ENCODE results near the gene SORL1.

SORL1 gene

DNA sequence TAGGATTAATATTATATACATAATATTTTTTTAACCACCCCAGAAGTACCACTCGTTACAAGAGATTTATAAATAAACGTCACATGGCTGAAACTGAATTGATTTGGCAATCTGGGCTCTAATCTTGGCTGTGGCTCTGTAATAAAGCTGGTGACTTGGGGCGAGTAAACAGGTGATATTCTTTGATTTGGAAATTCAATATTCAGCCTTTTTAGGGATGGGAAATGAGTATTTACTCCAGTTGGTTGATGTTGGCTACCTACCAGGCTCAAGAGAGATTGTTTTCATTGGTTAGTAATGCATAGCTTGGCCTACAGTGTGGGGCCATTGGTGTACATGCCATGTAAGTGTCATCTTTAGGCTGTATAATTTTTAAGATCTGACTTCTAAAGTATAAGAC lies 118.3 kb downstream of the SORL1 start:
- no peak for DNase-seq

DNA sequence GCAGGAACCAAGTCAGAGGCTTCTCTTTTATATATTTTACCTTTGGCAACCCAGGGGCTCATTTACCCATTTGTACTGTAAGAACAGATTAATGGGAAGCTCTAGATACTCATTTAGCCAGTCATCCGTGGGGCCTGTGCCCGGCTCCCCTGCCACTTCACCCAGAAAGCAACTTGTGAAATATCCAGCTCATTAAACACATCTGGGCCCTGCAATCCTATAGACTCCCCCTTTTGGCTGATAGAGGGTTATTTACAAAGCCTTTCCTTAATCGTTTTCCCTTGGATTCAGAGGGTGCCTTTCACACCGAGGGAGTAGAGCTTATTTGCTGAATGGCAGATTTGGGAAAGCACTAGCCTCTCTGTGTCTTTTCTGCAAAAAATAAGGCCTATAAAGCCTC lies 119.4 kb downstream of the SORL1 start:
- DNase-seq: no peak

DNA sequence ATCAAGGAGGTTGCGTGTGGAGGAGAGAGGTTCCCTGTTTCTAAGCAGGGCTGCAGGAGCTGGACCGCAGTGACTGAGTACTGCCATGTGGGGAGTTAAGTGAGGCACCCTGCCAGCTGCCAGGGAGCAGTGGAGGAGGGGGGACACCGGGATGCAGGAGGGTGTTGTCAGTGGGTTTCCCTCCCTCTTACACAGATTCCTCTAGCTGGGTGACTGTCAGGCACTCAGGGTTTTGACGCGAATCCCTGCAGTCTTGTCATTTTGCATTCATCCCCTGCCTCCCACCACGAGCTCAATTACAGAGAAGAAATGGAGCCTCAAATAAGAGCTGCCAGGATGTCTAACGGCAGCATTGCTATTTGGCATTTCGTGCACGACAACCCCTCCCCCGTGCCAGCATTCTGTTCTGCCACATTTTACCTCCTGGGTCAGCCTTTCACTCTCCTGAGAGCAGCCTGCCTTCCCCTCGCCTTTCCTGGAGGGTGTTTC lies 120.5 kb downstream of the SORL1 start:
- no peak for DNase-seq

DNA sequence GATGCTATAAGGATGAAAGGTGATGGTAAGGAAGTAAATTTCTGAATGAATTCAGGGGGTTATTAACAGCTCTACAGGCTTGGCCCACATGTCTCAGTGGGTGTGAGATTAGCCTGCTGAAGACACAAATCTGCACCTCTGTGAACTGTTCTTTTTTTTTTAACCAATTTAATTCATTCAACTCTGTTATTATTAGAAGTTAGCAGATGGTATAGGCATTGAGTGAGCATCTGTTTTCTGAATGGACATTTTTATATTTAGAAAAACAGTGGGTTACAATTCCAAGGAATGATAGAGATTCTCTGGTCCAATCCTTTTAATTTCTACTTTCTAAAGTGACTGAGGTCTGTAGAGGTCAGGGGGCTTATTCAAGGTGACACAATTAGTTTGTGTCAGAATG lies 122.7 kb downstream of the SORL1 start:
- DNase-seq: no peak

DNA sequence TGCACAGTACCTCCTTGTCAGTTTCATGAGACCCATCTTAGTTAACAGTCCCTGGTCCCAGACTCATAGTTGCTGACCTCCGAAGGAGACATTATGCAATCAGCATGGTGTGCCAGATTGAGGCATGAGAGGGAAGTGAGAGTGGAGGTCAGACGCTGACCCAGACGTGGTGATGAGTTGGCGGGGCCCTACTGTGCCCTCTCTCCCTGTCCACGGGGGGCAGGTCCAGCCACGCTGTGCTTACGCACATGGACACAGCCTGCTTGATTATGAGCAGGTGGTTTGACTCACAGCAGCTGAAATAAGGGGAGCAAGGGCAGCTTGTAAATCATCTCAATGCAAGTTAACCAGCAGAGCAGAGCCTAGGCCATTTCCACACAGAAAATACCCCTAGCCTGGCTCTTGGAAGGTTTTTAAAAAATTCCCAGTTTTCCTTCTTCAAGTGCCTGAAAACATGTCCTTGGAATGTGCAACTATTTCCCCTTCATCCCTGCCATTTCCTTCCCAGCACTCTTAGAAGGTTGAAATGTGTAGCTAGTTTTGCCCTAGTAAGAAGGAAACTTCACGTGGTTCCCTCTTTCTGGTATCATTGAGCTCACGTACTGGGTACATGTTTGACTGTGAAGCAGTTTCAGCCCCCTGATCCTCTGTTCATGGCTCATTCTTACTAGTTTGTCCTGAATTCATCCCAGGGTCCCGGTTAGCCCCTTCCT lies 123.3 kb downstream of the SORL1 start:
- no peak for DNase-seq

DNA sequence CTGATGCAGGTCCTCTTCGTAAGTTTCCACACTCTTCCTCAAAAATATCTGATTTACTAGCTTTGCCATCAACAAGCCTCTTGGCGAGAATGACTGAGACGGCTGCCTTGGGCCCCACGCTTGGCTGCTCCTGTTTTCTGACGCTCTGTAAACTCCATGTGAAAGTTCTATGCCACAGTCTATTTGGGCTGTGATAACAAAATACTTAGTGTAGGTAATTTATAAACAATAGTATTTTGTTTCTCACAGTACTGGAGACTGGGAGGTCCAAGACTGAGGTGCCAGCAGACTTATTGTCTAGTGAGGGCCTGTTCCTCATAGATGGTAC lies 123.8 kb downstream of the SORL1 start:
- DNase-seq: no peak

DNA sequence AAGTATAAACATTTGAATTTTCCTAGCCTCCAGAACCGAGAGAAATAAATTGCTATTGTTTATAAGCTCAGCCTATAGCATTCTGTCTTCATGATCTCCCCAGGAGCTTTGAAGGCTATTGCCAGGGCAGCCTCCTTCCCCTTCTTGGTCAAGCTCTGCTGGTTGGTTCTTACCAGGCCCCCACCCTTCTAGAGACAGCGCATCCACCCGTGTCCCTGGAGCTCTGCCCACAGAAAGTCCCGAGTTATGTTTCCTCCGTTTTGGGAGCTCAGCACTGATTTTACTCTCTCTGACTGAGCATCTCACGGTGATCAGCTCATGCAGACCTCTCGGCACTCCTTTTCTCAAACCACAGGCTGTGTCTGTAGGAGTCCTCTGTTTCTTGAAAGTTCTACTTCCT lies 124.4 kb downstream of the SORL1 start:
- no peak for DNase-seq

DNA sequence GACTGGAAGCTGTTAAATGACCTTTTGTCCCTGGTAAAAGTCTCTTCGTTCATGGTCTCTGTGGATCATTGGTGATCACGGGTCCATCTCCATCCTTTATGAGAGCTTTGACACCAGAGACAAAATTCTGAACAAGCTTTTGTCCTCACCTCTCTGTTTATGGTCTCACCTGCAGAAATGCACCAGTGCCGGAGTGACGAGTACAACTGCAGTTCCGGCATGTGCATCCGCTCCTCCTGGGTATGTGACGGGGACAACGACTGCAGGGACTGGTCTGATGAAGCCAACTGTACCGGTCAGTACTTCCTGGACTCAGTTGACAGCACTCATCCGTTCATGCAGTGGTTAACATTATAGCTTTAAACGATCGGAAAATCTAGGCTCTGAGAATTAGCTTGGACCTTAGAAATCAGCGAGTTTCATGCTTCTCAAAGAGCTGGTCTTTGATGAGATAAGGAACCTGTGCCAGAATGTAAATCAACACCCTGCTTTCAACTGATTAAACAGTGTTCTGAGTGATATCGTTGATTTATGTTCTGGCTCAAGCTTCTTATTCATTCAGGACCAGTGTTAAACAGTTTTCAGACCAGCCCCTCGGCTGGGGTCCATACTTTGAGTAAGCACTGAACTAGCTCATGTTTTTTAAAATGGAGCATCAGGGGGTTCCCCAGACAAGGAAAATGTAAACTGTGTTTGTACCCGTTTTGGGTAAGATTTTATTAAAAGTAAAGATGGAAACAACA lies 125.2 kb downstream of the SORL1 start:
- no peak for DNase-seq

DNA sequence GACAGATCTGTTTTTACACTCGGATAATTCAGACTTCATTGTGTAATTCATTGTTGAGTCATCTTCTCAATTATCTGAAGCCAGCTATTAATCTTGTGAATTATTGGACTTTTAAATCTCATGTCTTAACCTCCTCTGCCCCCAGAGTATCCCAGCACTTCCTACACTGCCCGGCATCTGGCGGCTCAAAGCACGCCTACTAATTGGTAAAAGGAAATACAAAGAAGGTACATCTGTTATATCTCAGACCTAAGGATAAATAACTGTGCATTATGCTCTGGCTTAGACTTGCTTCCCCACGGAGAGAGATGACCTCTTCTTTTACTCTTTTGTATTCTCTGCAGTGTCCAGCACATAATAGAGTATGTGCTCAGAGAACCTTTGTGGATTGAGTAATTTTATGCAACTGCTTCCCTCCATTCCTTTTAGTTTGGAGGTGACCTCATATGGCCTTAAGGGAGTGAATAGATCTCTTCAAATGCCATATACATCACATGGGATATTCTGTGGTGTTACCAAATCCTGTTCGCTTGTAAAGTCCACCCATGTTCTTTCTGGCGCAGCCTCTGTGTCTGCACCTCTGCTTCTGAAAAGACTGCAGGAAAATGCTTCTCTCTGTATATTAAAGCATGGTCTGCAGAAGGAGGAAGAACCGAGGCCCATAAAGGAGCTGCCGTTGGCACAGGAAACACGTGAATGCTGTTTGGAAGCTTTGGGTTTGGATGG lies 126.3 kb downstream of the SORL1 start:
- no peak for DNase-seq

DNA sequence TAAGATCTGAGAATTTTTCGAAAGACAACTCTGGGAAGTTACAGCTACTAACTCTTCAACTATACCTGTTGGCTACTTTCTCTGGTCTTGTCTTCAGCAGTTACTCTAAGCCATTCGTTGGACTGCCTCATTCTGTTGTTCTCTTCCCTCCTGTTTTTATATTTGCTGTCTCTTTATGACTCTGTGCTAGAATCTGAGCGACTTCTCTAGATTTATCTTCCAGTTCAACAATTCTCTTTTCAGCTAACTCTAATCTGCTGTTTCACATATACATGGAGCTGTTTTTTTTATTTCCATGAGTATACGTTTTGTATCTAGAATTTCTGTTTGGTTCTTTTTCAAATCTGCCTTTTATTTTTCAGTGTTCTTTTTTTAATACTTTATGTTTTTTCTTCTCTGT lies 128.0 kb downstream of the SORL1 start:
- DNase-seq: no peak

DNA sequence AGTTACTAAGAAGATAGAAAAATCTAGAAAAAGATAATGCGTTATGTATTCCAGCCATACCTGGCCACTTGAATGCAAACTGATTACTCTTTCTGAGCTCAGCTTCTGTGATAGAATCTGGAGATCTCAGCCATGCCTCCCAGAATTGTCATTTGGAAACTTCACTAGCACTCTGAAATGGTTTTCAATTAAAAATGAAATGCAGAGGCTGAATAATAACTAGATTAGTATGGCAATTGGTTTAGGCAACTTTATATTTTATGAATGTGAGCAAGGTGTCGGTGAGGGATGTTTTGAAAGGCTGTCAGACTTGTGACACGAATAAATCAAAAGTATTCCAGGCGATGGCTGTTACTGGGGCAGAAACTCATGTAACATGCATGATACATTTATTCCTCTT lies 129.5 kb downstream of the SORL1 start:
- no peak for DNase-seq

DNA sequence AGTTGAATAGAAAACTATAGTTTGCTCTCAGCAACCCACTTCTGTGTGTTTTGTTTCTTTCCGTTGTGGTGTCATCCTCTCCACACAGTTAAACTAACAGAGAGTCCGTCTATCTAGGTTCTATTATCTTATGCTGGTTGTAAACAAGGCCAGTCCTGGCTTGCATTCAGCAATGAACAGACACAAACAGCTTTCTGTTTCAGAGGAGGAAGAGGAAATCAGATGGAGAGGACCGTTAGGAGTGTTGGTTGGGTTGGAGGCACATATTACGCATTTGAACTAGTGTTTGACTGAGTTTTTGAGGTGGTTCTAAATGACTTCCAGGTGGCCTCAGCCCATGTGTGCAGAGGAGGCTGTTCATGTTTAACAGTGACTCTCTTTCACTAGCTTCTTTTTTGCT lies 130.2 kb downstream of the SORL1 start:
- no peak for DNase-seq

DNA sequence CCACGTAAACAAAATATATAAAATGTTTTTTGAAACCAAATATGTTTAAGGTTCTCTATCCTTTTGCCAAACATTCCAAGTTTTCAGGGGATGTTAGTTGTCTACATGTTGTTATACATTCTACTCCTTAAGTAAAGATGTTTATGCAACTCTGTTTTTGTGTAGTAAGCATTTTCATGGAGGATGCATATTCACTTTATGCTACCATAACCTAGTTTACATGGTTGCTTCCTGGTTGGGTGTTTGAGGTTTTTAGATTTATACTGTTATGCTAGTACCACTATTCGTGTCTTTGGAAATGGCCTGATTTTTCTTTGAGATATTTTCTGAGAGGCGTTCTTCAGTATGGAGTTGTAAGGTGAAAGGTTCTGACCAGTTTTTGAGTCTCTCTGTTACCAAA lies 131.7 kb downstream of the SORL1 start:
- no peak for DNase-seq

DNA sequence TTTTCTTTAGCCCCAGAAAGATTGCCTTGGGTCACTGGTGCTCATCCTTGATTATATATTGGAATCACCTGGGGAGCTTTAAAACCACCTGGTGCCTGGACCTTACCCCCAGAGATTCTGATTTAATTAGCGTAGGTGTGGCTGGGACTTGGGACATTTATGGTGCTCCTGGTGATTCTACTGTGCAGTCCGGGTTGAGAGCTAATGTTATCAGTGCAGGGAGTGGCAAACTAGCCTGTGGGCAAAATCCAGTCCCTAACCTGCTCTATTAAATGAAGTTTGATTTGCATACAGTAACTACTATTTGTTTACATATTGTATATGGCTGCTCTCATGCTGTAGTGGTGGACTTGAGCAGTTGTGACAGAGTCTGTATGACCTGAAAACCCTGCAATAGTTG lies 134.6 kb downstream of the SORL1 start:
- no peak for DNase-seq

DNA sequence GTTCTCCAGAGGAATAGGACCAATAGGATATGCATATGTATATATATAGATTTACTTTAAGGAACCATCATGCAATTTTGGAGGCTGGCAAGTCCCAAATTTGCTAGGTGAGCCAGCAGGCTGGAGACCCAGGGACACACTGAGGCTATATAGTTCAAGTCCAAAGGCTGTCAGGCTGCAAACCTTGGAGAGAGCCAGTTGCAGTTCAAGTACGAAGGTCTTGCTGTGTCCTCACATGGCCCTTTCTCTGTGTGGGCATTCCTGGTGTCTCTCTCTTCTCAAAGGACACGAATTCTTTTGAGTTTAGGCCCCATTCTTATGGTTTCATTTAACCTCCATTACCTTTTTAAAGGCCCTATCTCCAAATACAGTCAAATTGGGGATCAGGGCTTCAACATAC lies 135.1 kb downstream of the SORL1 start:
- DNase-seq: no peak

DNA sequence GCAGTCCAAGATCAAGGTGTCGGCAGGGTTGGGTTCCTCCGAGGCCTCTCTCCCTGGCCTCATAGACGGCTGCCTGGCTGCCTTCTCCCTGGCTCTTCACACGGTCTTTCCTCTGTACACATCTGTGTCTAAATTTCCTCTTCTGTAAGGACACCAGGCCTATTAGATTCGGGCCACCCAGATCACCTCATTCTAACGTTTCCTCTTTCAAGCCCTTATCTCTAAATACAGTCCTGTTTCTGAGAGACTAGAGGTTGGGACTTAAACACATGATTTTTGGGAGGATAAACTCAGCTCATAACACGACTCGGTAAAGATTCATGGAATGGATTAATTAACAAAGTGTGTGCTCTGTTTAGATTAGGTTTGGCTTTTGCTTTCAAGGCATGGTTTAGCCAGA lies 136.6 kb downstream of the SORL1 start:
- DNase-seq: no peak

DNA sequence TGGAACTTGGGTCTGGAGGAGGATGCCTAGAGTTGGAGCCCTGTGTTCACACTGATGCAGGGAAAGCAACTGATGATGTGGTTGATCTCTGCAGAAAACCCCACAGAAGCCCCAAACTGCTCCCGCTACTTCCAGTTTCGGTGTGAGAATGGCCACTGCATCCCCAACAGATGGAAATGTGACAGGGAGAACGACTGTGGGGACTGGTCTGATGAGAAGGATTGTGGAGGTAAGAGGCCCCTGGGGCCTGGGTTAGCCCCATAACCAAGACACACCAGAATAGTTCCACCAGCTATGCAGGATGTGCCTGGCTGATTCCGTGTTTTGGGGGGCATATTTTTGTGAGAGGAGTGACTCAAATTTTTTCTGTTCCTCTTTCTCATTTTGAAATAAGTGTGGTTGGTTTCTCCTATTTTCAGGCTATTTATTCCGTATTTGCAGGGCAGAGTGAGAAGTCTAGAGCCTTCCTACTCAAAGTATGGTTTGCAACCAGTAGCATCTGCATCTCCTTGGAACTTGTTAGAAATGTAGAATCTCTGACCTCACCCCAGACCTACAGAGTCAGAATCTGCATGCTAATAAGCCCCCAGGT lies 137.9 kb downstream of the SORL1 start:
- DNase-seq: no peak

DNA sequence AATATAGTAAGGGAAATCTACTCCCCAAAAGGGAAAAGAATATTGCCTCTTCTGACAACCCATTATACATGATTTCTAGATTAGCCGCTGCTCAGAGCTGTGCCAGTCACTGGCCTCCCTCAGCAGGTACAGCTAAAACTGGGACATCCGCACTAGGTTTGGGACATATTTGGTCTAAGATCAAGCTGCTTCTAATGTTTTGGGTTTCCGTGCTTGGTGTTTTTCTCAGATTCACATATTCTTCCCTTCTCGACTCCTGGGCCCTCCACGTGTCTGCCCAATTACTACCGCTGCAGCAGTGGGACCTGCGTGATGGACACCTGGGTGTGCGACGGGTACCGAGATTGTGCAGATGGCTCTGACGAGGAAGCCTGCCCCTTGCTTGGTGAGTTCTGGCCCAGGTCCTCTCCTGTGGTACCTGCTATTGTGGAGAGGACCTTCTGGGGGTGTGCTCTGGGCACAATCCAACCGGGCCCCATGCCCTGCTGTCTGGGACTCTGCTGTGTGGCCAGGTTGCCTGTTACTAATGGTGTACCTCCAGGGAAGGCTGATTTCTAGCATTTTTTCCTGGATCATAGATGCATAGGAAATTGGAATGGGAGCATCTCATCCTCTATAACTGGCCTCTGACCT lies 138.8 kb downstream of the SORL1 start:
- no peak for DNase-seq

DNA sequence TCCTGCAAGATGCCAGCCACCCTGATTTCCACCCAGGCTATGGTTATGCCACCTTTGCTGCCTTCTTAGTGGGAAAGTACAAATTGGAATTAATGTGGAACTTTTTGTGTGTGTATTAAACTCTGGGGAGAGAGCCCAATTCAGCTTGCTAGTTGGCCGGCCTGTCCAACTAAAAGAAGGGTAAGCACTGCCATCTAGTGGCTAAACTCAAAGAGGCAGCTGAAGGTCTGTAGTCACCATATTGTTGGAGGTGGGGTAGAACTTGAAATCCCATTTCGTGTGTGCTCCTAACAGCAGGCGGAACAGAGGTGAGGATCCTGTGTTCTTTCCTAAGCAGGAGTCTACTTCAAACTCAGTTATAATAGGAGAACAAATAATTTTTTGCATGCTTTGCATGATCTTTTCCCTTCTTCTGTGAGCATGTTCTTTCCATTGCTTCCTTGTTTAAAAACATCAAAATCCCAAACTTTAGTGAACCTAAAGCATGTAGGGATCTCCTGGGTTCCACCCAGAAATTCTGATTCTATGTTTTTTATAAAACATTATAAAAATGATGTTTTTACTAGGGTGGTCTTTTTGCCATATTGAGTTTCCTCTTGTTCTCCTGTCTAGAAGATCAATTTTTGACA lies 139.4 kb downstream of the SORL1 start:
- DNase-seq: peak; percentile 80 to 82

DNA sequence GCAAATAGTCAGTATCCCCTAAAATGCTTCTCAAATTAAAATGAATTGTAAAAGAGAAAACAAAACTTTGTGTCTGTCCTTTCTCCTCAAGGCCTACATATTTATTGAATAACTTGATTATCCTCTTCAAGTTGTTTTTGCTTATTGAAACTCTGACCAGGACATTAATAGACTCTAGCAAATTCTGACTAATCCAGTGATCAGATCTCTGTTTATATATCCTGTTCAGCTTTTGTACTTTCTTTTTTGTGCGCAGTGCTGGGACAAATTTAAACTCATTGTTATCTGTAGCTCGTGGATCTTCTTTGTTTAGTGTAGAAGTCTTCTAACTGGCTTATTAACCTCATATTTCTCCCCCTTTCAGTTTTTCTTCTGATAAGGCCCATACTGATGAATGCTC lies 140.6 kb downstream of the SORL1 start:
- DNase-seq: no peak

DNA sequence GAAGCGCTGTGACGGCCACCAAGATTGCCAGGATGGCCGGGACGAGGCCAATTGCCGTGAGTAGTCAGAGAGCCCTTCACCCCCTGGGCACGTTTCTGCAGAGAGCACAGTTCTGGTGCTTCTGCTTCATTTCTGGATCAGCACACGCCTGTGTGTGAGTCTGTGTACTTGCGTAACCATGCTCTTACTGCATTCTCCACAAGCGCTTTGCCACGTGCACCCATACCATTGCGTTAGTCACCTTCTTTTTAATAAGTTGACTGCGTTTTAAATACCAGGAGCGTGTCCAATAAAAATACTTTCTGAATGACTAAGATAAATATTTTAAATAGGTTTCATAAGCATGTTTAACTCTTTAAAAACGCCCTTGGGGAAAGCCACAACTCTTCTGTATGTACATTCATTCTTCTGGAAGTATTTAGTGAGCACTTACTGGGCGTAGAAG lies 143.6 kb downstream of the SORL1 start:
- no peak for DNase-seq

Measured in NCI-H2081 (cell line).